ENCODE data around the gene ATP9A.
"Not testable (repeated sequence)": the region's sequence is repeated elsewhere in the genome, so short reads cannot be mapped to it uniquely, and the experiment has no call there.

Gene ATP9A

DNA sequence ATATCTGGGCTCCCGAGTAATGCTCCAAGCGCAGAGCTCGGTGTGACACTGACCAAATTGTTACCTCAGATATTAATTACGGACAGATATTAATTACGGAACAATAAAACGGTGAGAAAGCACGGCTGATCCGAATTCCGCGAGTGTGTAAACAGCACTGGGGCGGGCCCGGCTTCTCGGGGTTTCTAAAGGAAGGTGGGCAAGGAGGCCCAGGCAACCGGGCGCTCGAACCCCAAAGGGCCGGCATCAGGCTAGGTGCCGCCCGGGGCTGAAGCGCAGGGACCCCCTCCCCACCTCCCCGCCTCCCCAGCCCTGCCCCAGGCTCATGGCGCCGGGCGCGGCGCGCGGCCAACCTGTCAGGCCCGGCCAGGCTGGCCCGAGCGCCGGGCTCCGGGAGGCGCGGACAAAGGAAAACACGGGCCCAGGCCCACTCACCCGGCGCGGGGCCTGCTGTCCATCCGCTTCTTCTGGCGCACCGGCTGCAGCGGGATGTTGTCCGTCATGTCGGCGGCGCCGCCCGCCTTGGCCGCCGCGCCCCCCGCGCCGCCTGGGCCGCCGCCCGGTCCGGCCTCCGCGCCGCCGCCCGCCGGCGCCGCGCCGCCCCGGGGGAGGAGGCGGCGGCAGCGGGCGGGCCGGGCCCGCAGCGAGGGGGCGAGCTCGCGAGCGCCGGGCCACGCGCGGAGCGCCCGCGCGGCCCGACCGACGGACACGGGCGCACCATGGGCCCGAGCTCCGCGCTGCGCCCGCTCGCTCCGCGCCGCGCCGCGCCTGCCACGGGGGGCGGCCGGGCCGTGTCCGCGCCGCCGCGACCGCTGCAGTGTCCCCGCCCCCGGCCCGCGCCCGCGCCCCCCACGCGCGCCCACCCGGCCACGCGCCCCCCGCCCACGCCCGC lies at the start of gene ATP9A:
TSS of gene ATP9A (minus strand) at position 524 of the 892 bp plus-strand sequence. CDS start at position 503, 21 bp downstream.
- DNase-seq: no peak

- DNase-seq: not testable (repeated sequence)
These were observed 48.7 kb upstream of the ATP9A start for GRCh38 chr20:51816856-51817255.

DNA sequence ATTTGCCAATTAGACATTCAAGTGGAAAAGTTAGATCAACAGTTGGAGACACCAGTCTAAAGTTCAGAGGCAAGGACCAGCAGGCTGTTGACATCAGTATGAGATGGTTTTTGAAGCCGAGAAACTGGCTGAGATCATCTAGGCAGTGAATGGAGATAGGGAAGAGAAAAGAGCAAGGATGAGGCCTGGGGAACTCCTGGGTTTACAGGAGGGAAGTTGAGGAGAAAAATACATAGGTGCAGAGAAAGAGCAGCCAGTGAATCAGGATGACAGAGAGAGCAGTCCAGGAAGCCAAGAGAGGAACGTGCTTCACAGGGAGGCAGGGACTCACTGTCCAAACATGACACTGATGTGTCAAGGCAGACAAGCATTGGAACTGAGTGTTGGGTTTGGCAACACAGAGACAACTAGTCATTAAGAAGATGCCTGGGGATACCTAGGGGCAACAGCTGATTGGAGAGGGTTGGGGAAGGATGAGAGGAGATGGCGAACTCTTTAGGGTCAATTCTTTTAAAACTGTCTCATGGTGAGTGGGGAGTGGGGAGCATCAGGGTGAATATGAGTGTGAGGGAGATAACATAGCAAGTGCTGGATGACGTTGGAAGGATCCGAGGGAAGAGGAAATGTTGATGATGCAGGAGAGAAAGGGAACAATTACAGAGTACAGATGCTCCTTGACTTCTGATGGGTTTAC lies 47.3 kb upstream of the ATP9A start:
- no peak for DNase-seq

DNA sequence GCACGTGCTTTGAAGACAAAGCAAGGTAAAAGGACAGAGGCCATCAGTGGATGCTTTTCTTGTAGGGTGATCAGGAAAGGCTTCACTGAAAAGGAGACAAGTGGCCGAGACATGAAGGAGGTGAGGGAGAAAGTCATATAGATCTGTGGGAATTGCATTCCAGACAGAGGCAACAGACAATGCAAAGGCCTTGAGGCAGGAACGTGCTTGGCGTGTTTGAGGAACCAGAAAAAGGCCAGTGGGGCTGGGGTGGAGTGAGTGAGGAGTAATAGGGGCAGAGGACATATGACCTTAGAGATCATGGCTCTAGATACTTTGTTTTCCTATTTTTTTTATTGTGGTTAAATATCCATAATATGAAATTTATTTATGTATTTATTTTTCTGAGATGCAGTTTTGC lies 44.7 kb upstream of the ATP9A start:
- DNase-seq: no peak

- DNase-seq: no peak
These were observed 43.4 kb upstream of the ATP9A start for GRCh38 chr20:51811514-51812128.

- no peak for DNase-seq
These were observed 42.8 kb upstream of the ATP9A start for GRCh38 chr20:51811042-51811355.

DNA sequence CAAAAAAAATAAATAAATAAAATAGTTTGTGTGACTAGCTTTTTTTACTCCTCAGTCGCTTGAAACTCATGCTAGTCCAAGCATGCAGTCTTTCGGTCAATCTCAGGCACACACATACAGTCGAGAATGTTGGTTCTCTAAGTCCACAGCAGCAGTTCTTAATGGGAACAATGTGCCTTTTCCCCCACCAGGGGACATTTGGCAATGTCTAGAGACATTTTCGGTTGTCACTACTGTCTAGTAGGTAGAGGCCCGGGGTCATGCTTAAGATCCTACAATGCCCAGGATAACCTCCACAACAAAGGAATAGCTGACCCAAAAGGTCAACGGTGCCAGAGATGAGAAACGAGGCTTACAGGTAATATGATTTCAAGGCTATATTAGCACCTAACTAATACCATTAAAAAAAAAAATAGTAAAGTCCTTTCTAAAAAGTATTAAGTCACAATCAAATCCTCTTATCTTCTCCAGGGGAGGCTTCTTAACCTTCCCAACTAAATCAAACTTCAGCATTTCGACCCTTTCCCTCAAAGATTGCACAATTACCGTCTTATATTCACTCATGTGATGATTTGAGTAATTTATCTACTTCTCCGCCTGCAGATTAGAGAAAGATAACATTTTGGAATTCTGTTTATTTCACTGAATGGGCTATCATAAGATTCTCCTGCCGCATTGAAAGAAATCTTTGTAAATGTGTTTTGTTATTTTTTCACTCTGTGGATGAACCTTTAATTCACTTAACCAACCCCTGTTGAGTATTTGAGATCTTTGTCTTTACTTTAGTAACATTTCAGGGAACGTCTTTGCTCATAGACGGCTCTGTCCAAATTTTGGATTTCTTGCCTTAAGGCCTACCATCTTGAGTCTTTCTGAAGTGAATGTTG lies 42.2 kb upstream of the ATP9A start:
- DNase-seq: no peak

DNA sequence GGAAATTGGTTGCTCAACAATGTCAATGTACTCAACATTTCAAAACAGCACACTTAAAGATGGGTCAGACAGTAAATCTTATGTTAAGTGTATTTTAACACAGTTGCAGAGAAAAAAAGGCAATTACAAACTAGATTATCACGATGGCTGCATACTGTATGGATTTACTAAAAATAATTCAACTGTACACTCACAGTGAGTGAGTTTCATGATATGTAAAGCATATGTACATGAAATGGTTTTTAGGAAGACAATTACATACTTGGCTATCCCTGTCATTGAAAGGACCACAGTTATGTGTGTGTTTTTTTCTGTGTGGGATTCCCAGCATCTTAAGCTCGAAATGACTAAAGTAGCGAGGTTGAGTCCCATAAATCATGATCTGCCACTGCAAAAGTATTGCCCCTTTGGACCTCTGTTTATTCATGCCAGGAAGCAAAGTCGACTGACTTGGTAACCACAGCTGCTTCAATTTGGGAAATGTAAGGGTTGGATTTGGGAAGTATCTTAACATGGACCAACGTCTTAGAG lies 39.6 kb upstream of the ATP9A start:
- no peak for DNase-seq

- DNase-seq: no peak
These were observed 36.6 kb upstream of the ATP9A start for GRCh38 chr20:51804754-51805153.

DNA sequence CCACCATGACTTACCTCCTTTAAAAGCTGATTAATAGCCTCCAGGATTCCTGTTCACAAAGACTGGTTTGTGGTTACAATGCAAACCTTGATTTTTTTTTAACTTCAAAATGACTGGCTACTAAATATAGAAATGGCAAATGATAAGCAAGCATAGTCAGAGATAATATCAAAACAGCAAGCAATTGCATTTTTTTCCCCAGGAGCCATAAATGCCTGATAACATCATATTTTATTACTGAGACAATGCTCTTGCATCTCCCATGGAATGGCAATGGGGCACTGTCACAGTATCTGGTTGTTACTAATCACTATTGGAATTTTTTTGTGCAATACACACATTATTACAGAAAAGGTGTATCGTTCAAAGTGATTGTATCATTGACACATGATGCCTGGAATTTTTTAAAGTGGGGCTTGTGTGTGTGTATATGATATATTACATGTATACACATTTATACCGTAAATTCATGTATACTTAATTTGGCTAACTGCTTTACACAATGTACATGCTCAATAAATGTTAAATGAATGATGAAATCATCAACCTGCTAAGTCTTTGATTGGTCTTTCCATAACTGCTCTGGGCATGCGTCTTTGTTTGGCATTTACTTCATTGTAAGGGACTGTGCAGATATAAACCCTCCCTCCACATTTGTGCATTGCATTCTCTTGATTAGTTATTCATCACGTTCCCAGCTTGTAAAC lies 35.1 kb upstream of the ATP9A start:
- DNase-seq: no peak

- DNase-seq: no peak
These were observed 34.1 kb upstream of the ATP9A start, which contains the start of gene SALL4 for GRCh38 chr20:51802170-51802751. Gene SALL4, minus strand, starts transcription at chr20:51802521. Its CDS starts 113 bp downstream, at chr20:51802408.

- no peak for DNase-seq
These were observed 33.6 kb upstream of the ATP9A start for GRCh38 chr20:51801823-51802123.

DNA sequence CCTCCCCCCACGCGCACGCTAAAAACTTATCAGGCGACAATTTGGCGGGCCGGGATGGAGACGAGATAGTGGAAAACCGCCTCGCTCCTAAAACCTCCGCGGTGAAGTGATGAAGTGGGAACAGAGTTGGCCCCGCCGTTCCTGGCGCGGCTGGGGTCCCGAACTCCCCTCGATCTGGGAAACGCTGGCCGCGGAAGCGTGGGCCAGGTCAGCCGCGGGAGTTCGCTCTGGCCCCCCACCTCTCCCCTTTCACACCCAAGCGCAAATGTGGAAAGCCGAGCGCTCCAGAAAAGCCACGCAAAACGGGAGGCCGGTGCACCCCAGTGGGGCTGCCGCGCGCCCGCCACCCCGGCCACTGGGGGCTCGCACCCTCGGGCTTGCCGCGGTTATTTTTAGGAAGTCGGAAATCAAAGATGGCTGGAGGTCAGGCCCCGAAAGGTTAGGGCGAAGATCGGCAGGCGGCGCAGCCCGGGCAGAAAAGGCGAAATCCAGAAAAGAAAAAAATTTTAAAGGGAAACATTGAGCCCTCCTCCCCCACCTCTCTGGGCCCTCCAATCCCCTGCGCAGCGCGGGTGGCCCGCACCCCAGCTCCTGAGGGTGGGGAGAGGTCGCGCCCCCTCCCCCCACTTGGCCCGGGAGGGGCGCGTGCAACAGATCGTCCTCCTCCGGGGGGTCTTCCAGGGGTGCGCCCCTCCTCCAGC lies 33.1 kb upstream of the ATP9A start:
- DNase-seq: no peak

- DNase-seq: no peak
These were observed 32.6 kb upstream of the ATP9A start for GRCh38 chr20:51800872-51801121.

DNA sequence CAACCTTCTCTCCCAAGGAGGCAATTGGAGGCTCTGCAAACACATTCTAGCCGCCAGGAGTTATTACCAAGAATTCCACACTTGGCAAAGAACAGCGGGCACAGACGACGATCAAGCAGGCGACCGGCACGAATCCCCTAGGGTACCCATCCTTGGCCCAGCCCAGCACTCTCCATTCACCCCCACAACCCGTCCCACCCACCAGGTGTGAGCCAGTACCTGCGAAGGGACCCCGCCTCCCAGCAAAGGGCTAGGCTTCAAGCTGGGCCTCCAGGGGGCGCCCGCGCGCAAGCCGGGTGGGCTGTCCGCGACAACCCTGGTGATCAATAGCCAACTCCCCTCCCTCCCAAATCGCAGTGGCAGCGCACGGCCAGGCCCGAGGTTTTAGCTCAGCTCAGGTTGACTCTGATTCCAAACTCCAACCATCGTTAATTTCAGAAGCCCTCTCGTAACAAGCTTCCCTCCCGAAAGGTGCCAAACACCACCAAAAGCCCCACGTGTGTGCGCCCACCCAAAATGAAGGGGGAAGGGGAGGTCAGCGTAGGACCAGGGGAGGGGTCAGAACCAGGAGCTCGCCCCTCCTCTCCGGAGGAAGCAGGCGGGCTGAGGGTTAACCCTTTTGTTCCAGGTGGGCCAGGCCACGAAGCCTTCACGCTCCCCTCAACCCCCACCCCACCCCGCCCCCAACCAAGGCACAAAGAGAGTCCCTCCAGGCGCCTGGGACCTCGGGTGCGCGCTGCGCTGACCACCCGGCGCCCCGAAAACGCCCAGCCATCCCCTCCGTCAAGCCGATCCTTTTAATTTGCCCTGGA lies 32.1 kb upstream of the ATP9A start:
- no peak for DNase-seq

DNA sequence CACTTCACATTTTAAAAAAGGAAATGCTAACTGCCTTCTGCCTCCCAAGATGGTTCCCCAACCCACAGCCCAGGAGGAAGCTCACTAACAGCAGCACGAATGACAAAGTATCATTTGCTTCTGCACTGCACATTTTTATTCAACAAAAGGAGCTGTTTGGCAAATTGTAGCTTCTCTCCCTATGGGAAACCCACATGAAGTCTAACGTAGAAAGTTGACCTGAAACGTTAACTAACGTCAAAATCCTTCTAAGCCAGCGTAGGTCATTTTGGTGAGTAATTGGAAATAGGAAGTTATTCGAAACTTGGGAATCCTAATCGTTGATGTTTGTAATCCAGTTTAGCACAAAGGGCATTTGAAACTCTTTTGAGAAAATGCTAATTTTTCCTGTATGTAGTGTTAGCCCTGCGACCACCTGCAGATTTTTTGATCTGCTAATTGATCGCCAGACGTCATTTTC lies 31.2 kb upstream of the ATP9A start:
- DNase-seq: peak; percentile 8

DNA sequence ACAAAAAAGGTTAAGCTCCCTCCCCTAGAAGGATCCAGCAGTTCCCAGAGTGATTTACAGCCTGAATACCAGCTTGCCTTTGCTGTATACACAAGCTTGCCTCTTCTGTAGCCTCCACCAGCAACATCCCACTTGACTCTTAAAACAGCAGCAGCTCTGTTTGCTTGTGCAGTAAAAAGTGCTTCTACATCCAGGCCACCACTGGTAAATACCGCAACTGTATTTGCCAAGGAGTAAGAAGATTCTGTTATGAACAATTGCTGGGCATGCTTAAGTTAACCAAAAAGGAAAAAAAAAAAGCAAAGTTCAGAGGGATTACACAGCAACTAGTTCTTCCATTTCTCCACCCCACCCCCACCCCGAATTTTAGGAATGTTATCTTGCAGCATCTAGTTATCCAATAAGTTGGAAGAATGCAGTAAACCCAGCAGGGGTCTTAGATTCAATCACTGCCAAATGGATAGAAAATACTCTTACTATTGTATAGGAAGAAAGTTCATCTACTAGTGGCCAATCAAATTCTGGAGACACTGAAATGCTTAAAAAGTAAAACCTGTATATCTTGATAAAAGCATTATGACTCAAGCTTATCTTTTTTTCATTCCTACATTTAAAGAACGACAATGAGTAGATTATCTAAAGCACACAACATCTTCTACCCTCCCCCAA lies 29.3 kb upstream of the ATP9A start:
- DNase-seq: no peak

DNA sequence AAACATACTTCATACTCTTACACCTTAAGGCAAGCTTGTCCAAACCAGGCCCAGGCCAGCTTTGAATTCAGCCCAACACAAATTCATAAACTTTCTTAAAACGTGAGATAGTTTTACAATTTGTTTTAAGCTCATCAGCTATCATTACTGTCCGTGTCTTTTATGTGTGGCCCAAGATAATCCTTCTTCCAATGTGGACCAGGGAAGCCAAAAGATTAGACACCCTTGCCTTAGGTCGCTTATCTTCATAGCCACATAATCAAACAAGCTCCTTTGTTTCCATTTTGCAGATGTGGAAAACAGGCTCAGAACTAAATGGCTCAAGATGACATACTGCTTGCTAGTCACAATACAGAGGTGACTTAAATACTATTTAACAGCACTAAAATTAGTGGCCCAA lies 28.1 kb upstream of the ATP9A start:
- DNase-seq: no peak

- DNase-seq: no peak
These were observed 24.8 kb upstream of the ATP9A start for GRCh38 chr20:51792960-51793359.

DNA sequence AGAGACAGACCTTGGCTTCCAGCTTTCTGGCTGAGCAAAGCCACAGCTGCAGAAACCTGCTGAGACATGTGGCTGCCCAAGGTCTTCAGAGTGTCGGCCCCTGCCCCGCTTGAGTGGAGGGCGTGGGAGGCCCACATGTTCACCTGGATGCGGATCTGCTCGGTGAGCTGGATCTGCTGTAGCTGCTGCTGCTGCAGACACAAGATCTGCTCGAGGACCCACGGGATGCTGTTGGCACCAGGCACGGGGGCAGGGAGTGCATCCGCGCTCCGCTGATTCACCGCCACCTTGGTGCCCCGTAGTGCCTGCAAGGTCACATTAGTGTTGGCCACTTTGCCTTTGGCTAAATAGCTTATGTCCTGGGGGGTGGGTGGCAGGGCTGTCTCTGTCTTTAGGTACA lies 23.4 kb upstream of the ATP9A start:
- no peak for DNase-seq

All from inflammatory macrophage treated with lipopolysaccharide for 4 hours (primary cell).